HL-60 (cell line): Measurements from ENCODE around the gene SPCS1.

Experiments used
- POLR2AphosphoS5 ChIP-seq: IDR thresholded peaks from 2 replicates; pipeline ENCODE4 v1.6.1; 2012; ENCODE audit warnings: low read depth
- TF ChIP-seq, protein P1 (sequence below): IDR thresholded peaks from one replicate; pipeline ENCODE4 v1.5.1; 2011; ENCODE audit warnings: low read length, control low read depth, inconsistent platforms; ENCODE audit not compliant: insufficient read depth
- TF ChIP-seq, protein P2 (sequence below): IDR thresholded peaks from 2 replicates; pipeline ENCODE4 v1.6.1; 2012; ENCODE audit warnings: low read depth; ENCODE audit not compliant: insufficient replicate concordance

DNA sequence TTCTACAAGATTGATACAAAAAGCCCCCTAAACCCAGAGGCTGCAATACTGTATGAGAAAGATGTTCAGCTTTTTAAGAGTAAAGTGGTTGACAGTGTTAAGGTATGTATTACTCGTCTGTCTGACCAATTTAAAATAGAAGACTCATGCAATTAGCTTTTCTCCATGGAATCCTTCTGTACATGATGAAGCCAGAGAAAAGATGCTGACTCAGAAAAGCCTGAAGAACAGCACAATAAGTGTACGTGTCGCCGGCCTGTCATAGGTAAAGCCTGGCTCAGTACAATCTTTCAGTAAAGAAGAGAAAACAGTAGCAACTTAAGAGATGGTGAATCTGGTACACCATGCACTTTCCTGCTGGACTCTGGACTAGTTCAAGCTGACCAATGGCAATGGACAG lies 48.5 kb downstream of the SPCS1 start:
- TF ChIP-seq, protein P1, sequence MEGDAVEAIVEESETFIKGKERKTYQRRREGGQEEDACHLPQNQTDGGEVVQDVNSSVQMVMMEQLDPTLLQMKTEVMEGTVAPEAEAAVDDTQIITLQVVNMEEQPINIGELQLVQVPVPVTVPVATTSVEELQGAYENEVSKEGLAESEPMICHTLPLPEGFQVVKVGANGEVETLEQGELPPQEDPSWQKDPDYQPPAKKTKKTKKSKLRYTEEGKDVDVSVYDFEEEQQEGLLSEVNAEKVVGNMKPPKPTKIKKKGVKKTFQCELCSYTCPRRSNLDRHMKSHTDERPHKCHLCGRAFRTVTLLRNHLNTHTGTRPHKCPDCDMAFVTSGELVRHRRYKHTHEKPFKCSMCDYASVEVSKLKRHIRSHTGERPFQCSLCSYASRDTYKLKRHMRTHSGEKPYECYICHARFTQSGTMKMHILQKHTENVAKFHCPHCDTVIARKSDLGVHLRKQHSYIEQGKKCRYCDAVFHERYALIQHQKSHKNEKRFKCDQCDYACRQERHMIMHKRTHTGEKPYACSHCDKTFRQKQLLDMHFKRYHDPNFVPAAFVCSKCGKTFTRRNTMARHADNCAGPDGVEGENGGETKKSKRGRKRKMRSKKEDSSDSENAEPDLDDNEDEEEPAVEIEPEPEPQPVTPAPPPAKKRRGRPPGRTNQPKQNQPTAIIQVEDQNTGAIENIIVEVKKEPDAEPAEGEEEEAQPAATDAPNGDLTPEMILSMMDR: no peak
- TF ChIP-seq, protein P2, sequence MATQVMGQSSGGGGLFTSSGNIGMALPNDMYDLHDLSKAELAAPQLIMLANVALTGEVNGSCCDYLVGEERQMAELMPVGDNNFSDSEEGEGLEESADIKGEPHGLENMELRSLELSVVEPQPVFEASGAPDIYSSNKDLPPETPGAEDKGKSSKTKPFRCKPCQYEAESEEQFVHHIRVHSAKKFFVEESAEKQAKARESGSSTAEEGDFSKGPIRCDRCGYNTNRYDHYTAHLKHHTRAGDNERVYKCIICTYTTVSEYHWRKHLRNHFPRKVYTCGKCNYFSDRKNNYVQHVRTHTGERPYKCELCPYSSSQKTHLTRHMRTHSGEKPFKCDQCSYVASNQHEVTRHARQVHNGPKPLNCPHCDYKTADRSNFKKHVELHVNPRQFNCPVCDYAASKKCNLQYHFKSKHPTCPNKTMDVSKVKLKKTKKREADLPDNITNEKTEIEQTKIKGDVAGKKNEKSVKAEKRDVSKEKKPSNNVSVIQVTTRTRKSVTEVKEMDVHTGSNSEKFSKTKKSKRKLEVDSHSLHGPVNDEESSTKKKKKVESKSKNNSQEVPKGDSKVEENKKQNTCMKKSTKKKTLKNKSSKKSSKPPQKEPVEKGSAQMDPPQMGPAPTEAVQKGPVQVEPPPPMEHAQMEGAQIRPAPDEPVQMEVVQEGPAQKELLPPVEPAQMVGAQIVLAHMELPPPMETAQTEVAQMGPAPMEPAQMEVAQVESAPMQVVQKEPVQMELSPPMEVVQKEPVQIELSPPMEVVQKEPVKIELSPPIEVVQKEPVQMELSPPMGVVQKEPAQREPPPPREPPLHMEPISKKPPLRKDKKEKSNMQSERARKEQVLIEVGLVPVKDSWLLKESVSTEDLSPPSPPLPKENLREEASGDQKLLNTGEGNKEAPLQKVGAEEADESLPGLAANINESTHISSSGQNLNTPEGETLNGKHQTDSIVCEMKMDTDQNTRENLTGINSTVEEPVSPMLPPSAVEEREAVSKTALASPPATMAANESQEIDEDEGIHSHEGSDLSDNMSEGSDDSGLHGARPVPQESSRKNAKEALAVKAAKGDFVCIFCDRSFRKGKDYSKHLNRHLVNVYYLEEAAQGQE: no peak
- no peak for TF ChIP-seq POLR2AphosphoS5
